DMS79 (cell line): ENCODE data around the gene DMRTB1.

Experiments
- DNase-seq: peaks from one replicate; lab custom pipeline; 2025; lab: John Stamatoyannopoulos, UW

Gene DMRTB1

DNA sequence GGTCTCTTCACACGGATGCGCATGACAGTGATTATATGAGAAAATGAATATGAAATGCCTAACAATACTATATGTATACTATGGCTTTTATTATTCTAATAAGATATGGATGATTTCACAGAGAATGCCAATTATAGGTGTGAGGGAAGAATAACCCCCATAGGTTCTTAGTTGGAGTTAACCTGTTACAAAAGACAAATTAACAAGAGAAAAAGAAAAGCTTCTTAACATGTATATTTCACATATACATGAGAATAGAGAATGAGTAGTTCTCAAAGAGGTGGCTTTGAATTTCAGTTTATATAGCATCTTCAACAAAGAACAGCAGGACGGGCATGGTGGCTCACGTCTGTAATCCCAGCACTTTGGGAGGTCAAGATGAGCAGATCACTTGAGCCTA is 24.0 kb upstream of the DMRTB1 start:
- no peak for DNase-seq

DNA sequence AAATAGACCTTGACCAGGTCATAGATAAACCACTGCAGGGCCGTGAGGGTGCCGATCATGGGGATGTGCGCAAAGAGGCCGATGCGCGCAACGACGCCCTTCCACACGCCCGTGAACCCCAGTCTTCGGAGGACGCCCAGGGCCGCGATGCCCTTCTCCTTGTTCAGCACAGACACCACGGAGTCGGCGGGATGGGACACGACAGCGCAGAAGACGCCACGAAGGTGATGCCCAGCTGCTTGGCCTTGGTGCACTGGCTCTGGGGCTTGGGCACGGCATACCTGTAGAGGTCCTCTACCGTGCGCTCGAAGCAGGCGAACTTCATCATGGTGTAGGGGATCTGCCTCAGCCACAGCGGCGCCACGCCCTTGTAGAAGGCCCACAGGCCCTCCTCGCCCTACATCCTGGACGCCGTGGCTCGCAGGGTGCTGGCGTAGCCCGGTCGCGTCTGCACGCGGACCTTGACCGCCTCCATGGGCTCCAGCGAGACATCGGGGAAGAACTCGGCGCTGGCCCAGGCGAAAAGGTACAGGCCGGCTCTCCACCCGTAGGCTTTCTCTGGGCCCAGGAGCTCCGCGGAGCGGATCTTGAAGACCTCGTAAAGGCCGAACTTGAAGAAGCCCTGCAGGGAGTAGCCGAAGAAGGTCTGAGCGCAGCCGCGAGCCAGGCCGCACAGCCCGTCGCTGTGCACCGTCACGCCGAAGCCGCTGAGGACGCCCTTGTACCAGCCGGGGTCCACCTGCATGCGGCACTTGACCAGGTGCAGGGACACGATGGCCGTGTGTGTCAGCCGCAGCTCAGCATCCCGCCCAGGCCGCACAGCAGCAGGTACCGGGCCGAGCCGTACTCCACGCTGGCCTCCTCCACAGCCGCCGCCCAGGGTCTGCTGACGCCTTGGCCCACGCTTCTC is 20.5 kb upstream of the DMRTB1 start:
- no peak for DNase-seq

GRCh38 chr1:53439337-53440207 is 19.6 kb upstream of the DMRTB1 start:
- DNase-seq: no peak

GRCh38 chr1:53440633-53441032 is 18.6 kb upstream of the DMRTB1 start:
- DNase-seq: no peak

DNA sequence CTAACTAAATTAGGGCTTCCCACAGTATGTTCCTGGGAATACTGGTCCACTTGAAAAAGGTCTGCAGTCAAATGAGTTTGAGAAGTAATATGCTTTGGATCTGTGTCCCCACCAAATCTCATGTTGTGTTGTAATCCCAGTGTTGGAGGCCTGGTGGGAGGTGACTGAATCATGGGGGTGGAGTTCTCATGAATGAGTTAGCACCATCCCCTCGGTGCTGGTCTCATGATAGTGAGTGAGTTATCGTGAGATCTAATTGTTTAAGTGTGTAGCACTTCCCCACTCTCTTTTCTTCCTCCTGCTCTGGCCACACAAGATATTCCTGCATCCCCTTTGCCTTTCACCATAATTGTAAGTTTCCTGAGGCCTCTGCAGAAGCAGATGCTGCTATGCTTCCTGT is 16.9 kb upstream of the DMRTB1 start:
- DNase-seq: no peak

DNA sequence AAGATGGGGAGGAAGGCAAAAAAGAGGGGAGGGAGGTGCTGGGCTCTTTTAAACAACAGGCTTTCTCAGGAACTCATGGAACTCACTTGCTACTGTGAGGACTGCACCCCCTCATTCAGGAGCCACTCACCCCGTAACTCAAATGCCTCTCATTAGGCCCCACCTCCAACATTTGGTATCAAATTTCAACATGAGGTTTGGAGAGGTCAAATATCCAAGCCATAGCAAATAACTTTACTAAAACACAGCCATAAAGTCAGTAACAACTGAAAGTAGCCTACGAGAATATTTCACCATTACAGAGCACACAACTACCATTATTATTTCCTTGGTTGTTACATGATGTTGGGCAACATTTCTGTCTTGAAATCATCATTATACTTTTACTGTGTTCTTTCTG is 13.1 kb upstream of the DMRTB1 start:
- no peak for DNase-seq

- DNase-seq: no peak
Measured at GRCh38 chr1:53447413-53447812, 11.8 kb upstream of the DMRTB1 start.

DNA sequence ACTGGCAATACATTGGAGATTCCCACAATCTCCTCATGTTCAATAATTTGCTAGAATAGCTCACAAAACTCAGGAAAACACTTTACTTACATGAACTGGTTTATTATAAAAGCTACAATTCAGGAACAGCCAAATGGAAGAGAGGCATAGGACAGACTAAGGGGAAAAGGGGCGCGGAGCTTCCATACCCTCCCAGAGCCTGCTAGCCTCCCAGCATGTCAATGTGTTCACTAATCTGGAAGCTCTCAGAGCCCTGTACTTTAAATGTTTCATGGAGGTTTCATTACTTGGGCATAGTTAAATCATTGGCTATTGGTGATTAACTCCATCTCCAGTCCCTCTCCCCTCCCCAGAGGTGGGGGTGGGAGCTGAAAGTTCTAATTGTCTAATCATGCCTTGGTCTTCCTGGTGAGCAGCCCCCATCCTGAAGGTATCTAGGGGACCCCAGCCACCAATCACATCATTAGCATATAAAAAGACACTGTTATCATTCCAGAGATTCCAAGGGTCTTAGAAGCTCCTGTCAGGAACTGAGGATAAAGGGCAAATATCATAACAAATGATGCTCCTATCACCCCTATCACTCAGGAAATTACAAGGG is 10.9 kb upstream of the DMRTB1 start:
- no peak for DNase-seq

DNA sequence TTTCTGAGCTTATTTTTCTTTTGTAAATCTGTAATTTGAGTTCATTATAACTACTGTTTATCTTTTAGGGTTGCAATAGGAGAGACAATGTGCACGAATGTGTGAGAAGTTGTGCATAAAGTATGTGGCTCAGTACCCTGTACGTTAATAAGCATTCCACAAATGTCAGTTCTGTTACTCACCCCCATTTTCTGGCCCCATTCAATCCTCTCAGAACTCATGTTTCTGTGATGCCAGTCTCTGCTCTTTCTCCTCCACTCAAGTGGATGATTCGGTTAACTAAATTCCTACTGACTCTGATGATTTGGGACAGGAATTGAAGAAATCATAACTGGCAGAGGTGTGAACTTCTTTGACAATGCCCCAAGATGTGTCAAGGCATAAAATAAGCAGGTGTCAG is 10.2 kb upstream of the DMRTB1 start:
- no peak for DNase-seq

- no peak for DNase-seq
Measured at GRCh38 chr1:53449693-53450092, 9.5 kb upstream of the DMRTB1 start.

- DNase-seq: no peak
Measured at GRCh38 chr1:53450225-53450624, 9.0 kb upstream of the DMRTB1 start.

DNA sequence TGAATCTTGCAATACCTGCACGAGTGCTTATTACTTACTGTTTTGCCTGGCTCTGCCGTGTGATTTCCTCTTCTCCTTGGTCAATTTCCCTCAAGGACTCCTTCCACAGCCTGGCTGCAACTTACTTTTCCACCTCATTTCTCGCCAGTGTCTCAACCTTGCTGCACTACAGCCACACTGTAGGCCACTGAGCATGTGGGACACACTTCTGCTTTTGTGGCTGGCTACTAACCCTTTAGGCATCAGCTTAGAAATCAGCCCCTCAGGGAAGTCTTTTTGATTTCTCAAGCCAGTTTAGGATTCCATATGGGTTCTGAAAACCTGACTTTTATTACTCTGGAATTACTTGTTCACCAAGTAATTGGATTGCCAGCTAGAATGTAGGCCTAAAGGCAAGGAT is 5.2 kb upstream of the DMRTB1 start:
- DNase-seq: no peak

DNA sequence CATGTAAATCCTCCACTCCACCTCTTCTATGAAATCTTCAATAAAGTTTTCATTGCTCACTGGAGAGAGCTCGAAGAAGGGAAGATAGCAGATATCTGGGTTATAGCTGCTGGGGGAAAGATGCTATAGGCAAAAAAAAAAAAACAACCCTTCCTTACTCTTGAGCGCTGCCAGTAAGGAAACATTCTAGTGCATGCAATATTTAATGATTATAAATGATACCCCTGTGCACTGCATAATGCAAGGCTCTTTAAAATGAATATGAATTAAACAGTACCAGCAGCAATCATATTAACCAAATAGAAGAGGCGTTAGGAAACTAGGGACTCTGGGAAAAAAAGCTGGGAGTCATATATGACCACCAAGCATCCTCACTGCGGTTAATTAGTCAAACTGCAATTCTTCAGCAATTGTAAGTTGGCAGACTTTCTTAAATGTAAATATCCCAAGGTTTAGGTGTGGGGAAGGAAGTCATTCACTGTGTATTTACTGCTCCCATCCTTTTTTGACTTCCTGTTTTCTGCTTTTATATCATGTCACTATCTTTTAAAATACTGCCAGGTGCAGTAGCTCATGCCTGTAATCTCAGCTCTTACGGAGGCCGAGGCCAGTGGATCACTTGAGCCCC is 3.7 kb upstream of the DMRTB1 start:
- no peak for DNase-seq

GRCh38 chr1:53458634-53459033 is 565 bp upstream of the DMRTB1 start:
- DNase-seq: no peak

DNA sequence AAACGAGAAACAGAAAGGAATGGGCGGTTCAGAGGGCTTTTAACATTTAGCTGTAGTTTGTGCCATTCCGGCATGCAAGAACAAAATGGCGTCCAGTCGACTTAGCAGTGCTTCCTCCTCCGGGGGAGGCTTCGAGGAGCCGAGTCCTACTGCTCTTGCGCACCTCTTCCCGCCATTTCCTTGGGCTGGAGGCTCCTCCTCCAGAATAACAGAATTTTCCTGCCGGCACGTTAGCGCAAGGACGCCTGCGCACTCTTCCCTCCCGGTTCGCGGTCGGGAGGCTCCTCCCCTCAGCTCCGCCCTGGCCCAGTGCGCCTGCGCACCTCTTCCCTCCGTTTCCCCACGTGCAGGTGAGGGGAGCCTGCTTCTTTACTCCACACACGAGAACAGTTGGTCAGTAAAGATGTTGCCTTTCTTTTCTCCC is 1.0 kb downstream of the DMRTB1 start:
- no peak for DNase-seq

DNA sequence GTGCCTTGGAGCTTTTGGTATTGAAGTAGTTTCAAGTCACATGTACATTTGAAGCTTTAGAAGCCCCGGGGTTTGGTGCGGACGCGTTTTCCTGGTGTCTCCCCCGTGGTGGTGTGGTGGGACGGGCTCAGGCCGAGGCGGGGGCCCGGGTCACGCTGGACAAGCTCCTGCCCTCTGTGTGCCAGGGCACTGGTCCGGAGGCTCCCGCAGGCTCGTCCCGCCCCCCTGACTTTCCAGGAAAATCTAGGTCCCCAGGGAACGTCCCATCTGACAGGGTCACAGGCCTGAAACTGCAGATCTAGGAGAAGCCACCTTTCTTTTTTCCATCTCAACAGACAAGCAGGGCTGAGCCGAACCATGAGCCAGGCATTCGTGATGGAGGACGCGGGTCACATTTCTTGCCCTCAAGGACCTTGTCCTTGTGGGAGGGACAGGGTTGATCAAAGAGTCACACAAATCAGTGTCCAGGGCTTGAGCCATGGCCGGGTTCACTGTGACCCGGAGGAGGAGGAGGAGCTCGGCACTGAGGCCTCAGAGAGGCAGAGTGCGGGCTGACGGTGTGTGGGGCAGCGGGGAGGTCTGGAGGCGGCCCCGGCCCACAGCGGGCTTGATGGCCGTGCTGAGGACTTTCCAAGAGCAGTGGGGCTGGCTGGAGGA is 1.6 kb downstream of the DMRTB1 start:
- DNase-seq: no peak

GRCh38 chr1:53461323-53462044 is 2.3 kb downstream of the DMRTB1 start:
- DNase-seq: no peak

- no peak for DNase-seq
Measured at GRCh38 chr1:53462193-53462592, 3.0 kb downstream of the DMRTB1 start.

GRCh38 chr1:53462769-53463501 is 3.7 kb downstream of the DMRTB1 start:
- no peak for DNase-seq
